HepG2 (cell line): ENCODE results near the gene FAF1. TPM values are rescaled to one million over a fixed set of nuclear protein-coding genes. Genes with fewer than 3 reads are reported as not detected.

Experiments used
- ATAC-seq: fragments of 200-7000 bp; cut with Tn5 transposase; 3 replicates; pipeline ENCODE4 v1.9.1; 2020; ENCODE audit warnings: mild to moderate bottlenecking, moderate library complexity
- BruUV-seq: library from RNA; stranded (reverse); fragments of 400-500 nt; replicated peaks from 2 replicates; lab custom pipeline; 2021; lab: Mats Ljungman, UMichigan
- CTCF ChIA-PET: fragments of 300-600 bp; formaldehyde crosslinking; extraction: SDS; loops from one replicate; lab custom pipeline; 2021; ENCODE audit warnings: low total read pairs, inconsistent platforms, low intra/inter-chr PET ratio; lab: Yijun Ruan, JAX
- POLR2A ChIA-PET: fragments of 350-600 bp; sonication (Branson Sonifier 250); formaldehyde crosslinking; loops from one replicate; lab custom pipeline; 2020; ENCODE audit warnings: antibody characterized with exemption, inconsistent platforms; lab: Yijun Ruan, JAX
- DNase-seq: peaks from one replicate; pipeline ENCODE4 v3.0.0-alpha.2; 2015; ENCODE audit warnings: low spot score
- FAIRE-seq: peaks from 3 replicates; lab custom pipeline; 2011; peaks lifted over from hg19 to GRCh38; lab: Jason Lieb, UNC
- H2AFZ ChIP-seq: one replicate; pipeline ENCODE4 v1.6.1; 2011; ENCODE audit warnings: low read length, inconsistent platforms
- H3K27ac ChIP-seq: fragments of 300-600 bp; 3 replicates; pipeline ENCODE4 v1.8.0; 2011; ENCODE audit warnings: mixed run types, mild to moderate bottlenecking, mixed read lengths, low read length, inconsistent platforms; ENCODE audit not compliant: insufficient read depth; ENCODE audit errors: extremely low read length
- H3K27me3 ChIP-seq, 2 experiments: fragments of 200-600 bp in 1 of 2; 2 replicates in 1 of 2; 3 replicates in 1 of 2; pipeline versions ENCODE4 v1.6.0 to v1.8.0; 2011; ENCODE audit warnings: low read length in 2 of 2, mild to moderate bottlenecking in 2 of 2, moderate library complexity in 2 of 2, inconsistent platforms in 1 of 2; ENCODE audit not compliant: insufficient read depth in 2 of 2, control insufficient read depth in 1 of 2
- H3K36me3 ChIP-seq, 2 experiments: fragments of 200-600 bp in 1 of 2; replicated peaks in 1 of 2; 2 replicates in 1 of 2; 3 replicates in 1 of 2; pipeline versions ENCODE4 v1.5.1 to v1.8.0; 2011; ENCODE audit warnings: low read length in 2 of 2, inconsistent platforms in 1 of 2; ENCODE audit not compliant: insufficient read depth in 2 of 2, control insufficient read depth in 1 of 2
- H3K4me1 ChIP-seq: 2 replicates; pipeline ENCODE4 v1.5.1; 2012; ENCODE audit warnings: low read length, inconsistent platforms; ENCODE audit not compliant: insufficient read depth
- H3K4me2 ChIP-seq: 2 replicates; pipeline ENCODE4 v1.6.0; 2011; ENCODE audit warnings: low read depth, low read length, inconsistent platforms
- H3K4me3 ChIP-seq, 3 experiments: fragments of 200-600 bp in 1 of 3; sonication (generic), shearing (Covaris generic) in 1 of 3; replicated peaks in 1 of 3; 2 replicates each; pipeline ENCODE4 v1.5.1; 2011 to 2016; ENCODE audit warnings: low read length in 3 of 3, inconsistent platforms in 2 of 3, low read depth in 2 of 3, mild to moderate bottlenecking in 2 of 3, control low read depth in 1 of 3, mixed read lengths in 1 of 3; ENCODE audit not compliant: insufficient read depth in 1 of 3
- H3K79me2 ChIP-seq: one replicate; pipeline ENCODE4 v1.6.1; 2011; ENCODE audit warnings: low read length, inconsistent platforms; ENCODE audit not compliant: insufficient read depth
- H3K9ac ChIP-seq: 2 replicates; pipeline ENCODE4 v1.6.0; 2011; ENCODE audit warnings: mild to moderate bottlenecking, low read depth, low read length, inconsistent platforms; ENCODE audit not compliant: insufficient read depth
- H3K9me3 ChIP-seq: 2 replicates; pipeline ENCODE4 v1.5.1; 2012; ENCODE audit warnings: mild to moderate bottlenecking, low read length
- H4K20me1 ChIP-seq: 2 replicates; pipeline ENCODE4 v1.6.0; 2011; ENCODE audit warnings: inconsistent platforms, mild to moderate bottlenecking, low read length, moderate library complexity; ENCODE audit not compliant: insufficient read depth
- ASH2L ChIP-seq: fragments of 300-600, 200-600 bp; sonication (generic); IDR thresholded peaks from 2 replicates; pipeline ENCODE4 v1.7.0; 2017; ENCODE audit warnings: low read depth, mild to moderate bottlenecking, moderate library complexity, mixed read lengths, low read length; ENCODE audit not compliant: insufficient read length
- ATAD3A ChIP-seq: sonication (generic); formaldehyde crosslinking; IDR thresholded peaks from 2 replicates; pipeline ENCODE4 v1.4.0; 2020; ENCODE audit warnings: missing genetic modification reagents
- FOXK1 ChIP-seq: sonication (generic); formaldehyde crosslinking; IDR thresholded peaks from 2 replicates; pipeline ENCODE4 v1.4.0; 2020; ENCODE audit warnings: low read depth, missing genetic modification reagents, borderline replicate concordance
- GATAD1 ChIP-seq: IDR thresholded peaks from 2 replicates; pipeline ENCODE4 v1.6.1; 2016; ENCODE audit warnings: missing genetic modification reagents, missing compliant biosample characterization
- NFRKB ChIP-seq: fragments of 450-650 bp; IDR thresholded peaks from 2 replicates; pipeline ENCODE4 v1.6.1; 2017
- PRMT3 ChIP-seq: sonication (generic); formaldehyde crosslinking; IDR thresholded peaks from 2 replicates; pipeline ENCODE4 v1.8.1; 2022; ENCODE audit warnings: low read depth, mild to moderate bottlenecking, moderate library complexity, missing genetic modification reagents, borderline replicate concordance
- TEAD3 ChIP-seq: optimal IDR thresholded peaks from 2 replicates; pipeline ENCODE3; 2016; ENCODE audit warnings: borderline replicate concordance
- YEATS2 ChIP-seq: sonication (generic); formaldehyde crosslinking; IDR thresholded peaks from 2 replicates; pipeline ENCODE4 v1.4.0; 2020; ENCODE audit warnings: missing genetic modification reagents, borderline replicate concordance
- ZBTB33 ChIP-seq: sonication (generic); formaldehyde crosslinking; IDR thresholded peaks from 2 replicates; pipeline ENCODE4 v1.4.0; 2020; ENCODE audit warnings: missing genetic modification reagents
- ZEB1 ChIP-seq: IDR thresholded peaks from 2 replicates; pipeline ENCODE4 v1.6.1; 2012; ENCODE audit warnings: mild to moderate bottlenecking, low read depth, inconsistent platforms; ENCODE audit not compliant: insufficient replicate concordance
- ZNF207 ChIP-seq: fragments of 450-650 bp; IDR thresholded peaks from 2 replicates; pipeline ENCODE4 v1.6.1; 2016; ENCODE audit warnings: antibody characterized with exemption, borderline replicate concordance
- ZSCAN12 ChIP-seq: sonication (generic); formaldehyde crosslinking; IDR thresholded peaks from 2 replicates; pipeline ENCODE4 v1.9.0; 2021; ENCODE audit warnings: mild to moderate bottlenecking, missing genetic modification reagents
- ZSCAN29 ChIP-seq: sonication (generic); formaldehyde crosslinking; conservative IDR thresholded peaks from 2 replicates; pipeline ENCODE4 v1.4.0; 2020; ENCODE audit warnings: mild to moderate bottlenecking, missing genetic modification reagents
- WGBS: methylation state at CpG from one replicate; pipeline ENCODE4 v1.1.6; 2017; ENCODE audit warnings: low lambda C conversion rate; 5-methylcytosine and 5-hydroxymethylcytosine counted together
- in situ Hi-C: cut with HindIII; loops from 2 replicates; pipeline ENCODE4 v1.10.0; 2017; ENCODE audit warnings: low pct_unique_long_range_greater_than_20kb; ENCODE audit not compliant: extremely low pct_ligation_motif_present
- intact Hi-C: fragments of 100-400 bp; cut with micrococcal nuclease; formaldehyde crosslinking; loops from one replicate; pipeline ENCODE4 v1.10.0; 2022; ENCODE audit not compliant: unreplicated experiment
- polyA plus RNA-seq, 8 experiments: library from polyadenylated mRNA; depleted of rRNA in 3 of 8; stranded (reverse) in 7 of 8; unstranded in 1 of 8; fragments of >200 nt; fragmentation: Illumina TruSeq in 4 of 8; extraction: Trizol in 4 of 8; gene quantifications; 2 replicates each; pipeline versions ENCODE4 v1.2.1 to v1.2.3, GENCODE V29; 2011 to 2016; ENCODE audit warnings: low read depth in 4 of 8, missing spikeins in 1 of 8, mixed read lengths in 1 of 8; ENCODE audit not compliant: insufficient read depth in 1 of 8
- total RNA-seq, 5 experiments: library from RNA; depleted of rRNA; stranded (reverse); fragments of >200 nt; fragmentation: Illumina TruSeq; extraction: Trizol; gene quantifications; 2 replicates each; pipeline ENCODE4 v1.2.3, GENCODE V29; 2016; ENCODE audit warnings: low read depth in 1 of 5
- TF ChIP-seq, protein P1 (sequence below): sonication (generic); formaldehyde crosslinking; IDR thresholded peaks from 2 replicates; pipeline ENCODE4 v1.5.1; 2020; ENCODE audit warnings: missing genetic modification reagents, mild to moderate bottlenecking, borderline replicate concordance

Gene FAF1
- total and polyA plus RNA-seq, 2 of the 13 experiments (the other 11 are each of a cell fraction or from before 2014, with no cell fraction given) = 19.4 to 63.3 TPM

GRCh38 chr1:50920409-50920808 lies 39.7 kb downstream of the FAF1 start:
- no TSS peak for BruUV-seq
- H3K27me3 ChIP-seq = no peaks in the 10 kb centered on the region
- H2AFZ ChIP-seq = no peak overlapping the region
- in situ Hi-C loops = no loop called here
- H3K9ac ChIP-seq = no peak overlapping the region
- ChIA-PET POLR2A (no interaction called here), CTCF (no interaction called here)
- intact Hi-C loops = no loop called here
- 100% methylated on average over 1 of the region's 1 CpG for WGBS
- peaks cover 58% of the 10 kb centered on the region for H3K79me2 ChIP-seq
- DNase-seq = no peak
- no peaks in the 10 kb centered on the region for H3K36me3 ChIP-seq
- no peak for ATAC-seq
- H3K4me3 ChIP-seq = no peak overlapping the region
- no peaks in the 10 kb centered on the region for H3K9me3 ChIP-seq
- no peaks in the 10 kb centered on the region for H4K20me1 ChIP-seq
- TF ChIP-seq, protein P1, sequence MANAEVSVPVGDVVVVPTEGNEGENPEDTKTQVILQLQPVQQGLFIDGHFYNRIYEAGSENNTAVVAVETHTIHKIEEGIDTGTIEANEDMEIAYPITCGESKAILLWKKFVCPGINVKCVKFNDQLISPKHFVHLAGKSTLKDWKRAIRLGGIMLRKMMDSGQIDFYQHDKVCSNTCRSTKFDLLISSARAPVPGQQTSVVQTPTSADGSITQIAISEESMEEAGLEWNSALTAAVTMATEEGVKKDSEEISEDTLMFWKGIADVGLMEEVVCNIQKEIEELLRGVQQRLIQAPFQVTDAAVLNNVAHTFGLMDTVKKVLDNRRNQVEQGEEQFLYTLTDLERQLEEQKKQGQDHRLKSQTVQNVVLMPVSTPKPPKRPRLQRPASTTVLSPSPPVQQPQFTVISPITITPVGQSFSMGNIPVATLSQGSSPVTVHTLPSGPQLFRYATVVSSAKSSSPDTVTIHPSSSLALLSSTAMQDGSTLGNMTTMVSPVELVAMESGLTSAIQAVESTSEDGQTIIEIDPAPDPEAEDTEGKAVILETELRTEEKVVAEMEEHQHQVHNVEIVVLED (CRISPR knock-in tag) = no peak
- no peak for TF ChIP-seq ASH2L
- no peaks in the 10 kb centered on the region for H3K4me1 ChIP-seq
- no peak for FAIRE-seq
- no peak overlapping the region for H3K4me2 ChIP-seq
- no peak overlapping the region for H3K27ac ChIP-seq

DNA sequence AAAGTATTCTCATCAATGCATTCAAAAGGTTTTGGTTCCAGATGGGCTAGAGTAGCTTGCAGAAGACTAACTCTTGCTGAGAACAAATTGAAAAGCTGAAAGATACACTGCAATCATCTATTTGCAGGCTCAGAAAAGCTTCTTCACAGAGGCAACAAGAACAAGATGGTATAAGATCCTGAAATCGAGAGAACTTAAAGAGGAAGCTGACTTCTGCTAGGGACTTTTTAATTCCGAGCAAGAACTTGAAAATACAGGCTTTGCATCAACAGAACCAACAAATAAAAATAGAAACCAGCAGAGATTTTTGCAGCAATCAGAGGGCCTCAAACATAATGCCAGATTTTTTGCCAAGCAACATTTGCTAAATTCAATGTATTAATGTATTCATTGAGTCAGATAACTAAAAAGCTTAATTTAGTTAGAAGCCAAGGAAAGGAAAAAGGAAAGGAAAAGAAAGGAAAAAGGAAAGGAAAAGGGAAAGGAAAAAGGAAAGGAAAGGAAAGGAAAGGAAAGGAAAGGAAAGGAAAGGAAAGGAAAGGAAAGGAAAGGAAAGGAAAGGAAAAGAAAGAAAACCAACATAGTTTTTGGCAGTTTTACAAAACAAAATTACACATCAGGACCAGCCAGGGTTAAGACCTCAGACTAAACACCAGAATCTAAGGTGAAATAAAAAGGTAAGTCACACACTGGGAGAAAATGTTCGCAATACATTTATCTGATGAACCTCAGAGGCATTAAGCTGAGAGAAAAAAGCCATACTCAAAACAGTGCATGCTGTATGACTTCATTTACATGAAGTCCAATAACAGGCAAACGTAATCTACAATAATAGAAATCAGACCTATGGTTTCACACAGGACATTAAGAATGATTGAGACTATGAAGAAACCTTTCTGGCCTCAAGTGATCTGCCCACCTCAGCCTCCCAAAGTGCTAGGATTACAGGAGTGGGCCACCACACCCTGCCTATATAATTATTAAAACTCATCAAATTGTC lies 42.6 kb downstream of the FAF1 start:
- ATAC-seq (no peak), FAIRE-seq (no peak), DNase-seq (no peak)
- Histone ChIP-seq H3K79me2 (peaks cover 32% of the 10 kb centered on the region), H3K9ac (no peak overlapping the region), H4K20me1 (no peaks in the 10 kb centered on the region), H3K27me3 (no peaks in the 10 kb centered on the region), H3K9me3 (no peaks in the 10 kb centered on the region), H3K27ac (no peak overlapping the region), H3K4me1 (no peaks in the 10 kb centered on the region), H3K4me3 (no peak overlapping the region), H3K36me3 (no peaks in the 10 kb centered on the region; a peak in 1 of 5 replicates), H2AFZ (no peak overlapping the region), H3K4me2 (no peak overlapping the region)
- POLR2A ChIA-PET = no interaction called here
- WGBS = over 99% methylated on average over 4 of the region's 4 CpGs
- in situ Hi-C loops = no loop called here
- CTCF ChIA-PET = no interaction called here
- no TSS peak for BruUV-seq
- intact Hi-C loops = no loop called here
- TF ChIP-seq ZSCAN29 (CRISPR knock-in tag) (no peak), ZEB1 (no peak), GATAD1 (CRISPR knock-in tag) (no peak), ATAD3A (CRISPR knock-in tag) (no peak), ZBTB33 (CRISPR knock-in tag) (no peak), PRMT3 (CRISPR knock-in tag) (no peak), TEAD3 (no peak), ZSCAN12 (no peak), FOXK1 (no peak), YEATS2 (no peak), NFRKB (no peak), ZNF207 (no peak)
